ENCODE results near the gene BUD23.
"Not testable (repeated sequence)": the region's sequence is repeated elsewhere in the genome, so short reads cannot be mapped to it uniquely, and the experiment has no call there.

BUD23 gene

DNA sequence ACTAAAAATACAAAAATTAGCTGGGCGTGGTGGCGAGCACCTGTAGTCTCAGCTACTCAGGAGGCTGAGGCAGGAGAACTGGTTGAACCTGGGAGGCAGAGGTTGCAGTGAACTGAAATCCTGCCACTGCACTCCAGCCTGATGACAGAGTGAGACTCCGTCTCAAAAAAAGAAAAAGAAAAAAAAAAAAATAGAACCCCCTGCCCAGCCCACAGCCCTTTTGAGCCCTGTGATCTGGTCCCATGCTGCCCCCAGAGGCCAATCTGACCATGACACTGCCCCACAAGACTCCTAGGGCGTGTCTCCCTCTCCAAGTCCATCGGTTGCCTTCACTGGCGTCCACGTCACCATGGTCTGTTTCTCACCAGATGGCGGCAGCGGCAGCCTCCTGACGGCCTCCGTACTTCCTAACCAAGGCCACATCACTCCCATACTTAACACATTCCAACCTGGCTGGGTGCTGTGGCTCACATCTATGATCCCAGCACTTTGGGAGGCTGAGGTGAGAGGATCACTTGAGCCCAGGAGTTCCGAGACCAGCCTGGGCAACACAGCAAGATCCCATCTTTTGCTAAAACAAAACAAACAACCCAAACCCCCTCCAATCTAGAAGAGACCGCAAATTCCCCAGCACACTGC, 18.1 kb downstream of the BUD23 start:
- peak; percentile 45 for DNase-seq

DNA sequence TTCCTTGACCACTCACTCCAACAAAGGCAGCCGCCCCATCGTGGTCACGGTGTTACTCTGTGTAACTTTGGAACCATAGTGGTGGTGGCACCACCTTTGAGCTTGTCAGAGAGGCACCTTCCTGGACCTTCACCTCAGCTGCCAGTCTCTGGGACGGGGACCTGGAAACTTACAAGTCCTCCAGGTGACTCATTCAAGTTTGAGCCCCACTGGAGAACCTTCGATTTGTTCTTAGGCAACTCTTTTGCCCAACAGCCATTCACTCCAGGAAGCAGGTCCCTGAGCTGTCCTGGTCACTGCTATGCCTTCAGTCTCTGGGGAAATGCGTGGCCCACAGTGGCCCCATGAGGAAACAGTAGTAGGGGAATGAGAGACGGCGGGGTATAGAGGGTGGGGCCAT, 18.8 kb downstream of the BUD23 start:
- DNase-seq, result no peak

DNA sequence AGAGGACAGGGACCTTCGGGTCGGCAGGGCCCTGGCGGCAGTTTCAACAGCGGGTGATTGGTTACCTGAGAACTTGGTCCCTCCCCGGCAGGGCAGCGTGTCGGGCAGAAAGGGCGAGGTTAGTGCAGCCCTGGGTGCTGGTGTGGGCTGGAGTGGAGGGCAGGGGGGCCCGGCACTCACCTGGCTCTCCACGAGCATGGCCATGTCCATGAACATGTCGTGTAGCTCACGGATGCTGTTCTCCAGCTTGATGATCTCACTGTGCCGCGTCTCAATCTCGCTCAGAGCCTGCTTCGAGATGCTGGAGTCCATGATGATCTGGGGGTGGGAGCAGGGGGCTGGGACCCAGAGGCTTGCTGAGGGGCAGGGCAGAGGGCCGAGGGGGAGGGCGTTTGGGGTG, 19.3 kb downstream of the BUD23 start:
- DNase-seq, result no peak

DNA sequence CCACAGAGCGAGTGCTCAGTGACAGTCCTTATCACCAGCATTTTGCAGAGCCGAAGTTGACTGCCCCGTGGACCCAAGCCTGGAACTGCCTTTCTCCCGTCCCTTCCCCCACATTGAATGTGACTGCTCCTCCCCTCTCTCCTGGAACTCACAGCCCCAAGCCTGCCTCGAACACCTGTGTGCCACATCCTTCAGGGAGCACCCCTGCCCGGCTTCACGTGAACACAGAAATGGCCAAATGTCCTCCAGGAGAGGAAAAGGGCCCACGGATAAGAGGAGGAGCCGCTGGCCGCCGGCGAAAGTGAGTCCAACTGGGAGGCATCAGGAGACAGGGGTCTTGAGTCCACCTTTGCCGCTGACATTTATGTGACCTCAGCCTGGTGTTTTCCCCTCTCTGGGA, 19.8 kb downstream of the BUD23 start:
- no peak for DNase-seq

DNA sequence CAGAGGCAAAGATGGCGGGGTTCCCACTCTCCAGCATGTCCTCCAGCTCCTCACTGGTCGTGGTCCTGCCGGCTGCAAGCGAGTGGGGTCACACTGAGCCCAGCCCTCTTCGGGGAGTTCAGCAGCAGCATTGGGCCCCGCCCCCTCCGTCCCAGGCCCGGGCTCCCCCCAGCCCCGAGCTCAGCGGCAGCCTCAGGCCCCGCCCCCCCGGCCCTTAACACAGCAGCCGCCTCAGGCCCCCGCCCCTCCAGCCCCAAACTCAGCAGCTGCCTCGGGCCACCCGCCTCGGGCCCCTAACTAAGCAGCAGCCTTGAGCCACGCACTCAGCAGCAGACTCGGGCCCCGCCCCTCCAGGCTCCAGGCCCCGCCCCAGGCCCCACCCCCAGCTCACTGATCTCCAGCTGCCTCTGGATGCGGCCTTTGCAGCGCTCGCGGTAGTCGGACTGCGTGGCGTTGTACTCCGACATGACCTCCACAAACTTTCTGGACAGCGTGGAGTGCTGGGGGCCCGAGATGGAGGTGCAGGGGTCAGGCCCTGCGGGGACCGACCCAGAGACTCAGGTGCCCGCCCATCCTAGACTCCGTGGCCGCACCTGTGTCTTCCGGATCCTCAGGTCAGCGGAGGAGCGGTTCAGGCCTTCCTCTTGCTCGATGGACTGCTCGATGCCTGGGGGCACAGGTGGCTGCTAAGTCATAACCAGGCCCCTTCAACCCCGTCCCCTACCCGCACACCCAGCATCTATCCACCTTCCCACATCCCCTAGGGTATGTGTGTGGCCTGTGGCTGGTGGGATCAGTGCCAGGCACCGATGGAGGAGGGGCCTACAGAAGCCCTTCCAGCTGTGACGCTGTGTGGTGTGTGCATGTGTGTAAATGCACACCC, 20.6 kb downstream of the BUD23 start:
- peak; percentile 82 for DNase-seq

DNA sequence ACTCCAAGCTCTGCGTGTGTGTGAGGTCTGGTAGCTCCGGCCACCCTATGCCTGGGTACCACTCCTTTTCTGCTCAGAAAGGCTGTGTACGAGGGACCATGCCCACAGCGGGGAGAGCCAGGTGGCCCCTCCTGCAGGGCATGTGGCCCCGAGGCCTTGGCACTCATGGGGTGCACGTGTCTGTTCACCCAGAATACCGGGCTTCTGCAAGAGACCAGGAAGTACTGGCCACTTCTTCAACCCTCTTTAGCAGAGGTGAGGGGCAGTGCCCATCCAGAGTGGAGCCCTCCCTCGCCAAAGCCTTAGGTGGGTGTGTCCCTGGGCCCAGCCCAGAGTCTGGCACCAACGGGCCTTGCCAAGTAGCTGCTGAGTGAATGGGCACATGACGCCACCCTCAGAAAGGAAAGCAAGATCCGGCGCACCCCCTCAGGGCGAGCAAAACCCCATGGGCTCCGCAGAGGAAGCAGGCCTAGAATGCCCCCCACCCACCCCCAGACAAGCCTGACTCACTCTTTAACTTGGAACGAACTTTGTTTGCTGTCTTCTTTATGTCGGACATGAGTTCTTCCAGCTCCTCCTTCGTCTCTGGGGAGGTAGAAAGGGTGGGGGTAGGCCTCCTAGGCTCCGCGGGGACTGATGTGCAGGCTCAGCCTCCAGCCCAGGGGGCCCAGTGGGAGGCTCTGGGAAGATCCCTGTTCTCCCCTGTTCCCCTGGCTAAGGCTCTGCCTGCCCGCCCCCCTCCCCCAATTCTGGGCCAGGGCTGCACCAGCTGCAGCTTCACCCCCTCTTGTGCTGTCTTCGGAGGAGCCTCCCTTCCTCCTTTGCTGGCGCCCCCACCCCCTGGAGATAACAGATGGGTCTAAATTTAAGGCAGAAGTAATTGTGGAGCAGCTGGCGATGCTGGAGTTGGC, 21.5 kb downstream of the BUD23 start:
- DNase-seq, result no peak

DNA sequence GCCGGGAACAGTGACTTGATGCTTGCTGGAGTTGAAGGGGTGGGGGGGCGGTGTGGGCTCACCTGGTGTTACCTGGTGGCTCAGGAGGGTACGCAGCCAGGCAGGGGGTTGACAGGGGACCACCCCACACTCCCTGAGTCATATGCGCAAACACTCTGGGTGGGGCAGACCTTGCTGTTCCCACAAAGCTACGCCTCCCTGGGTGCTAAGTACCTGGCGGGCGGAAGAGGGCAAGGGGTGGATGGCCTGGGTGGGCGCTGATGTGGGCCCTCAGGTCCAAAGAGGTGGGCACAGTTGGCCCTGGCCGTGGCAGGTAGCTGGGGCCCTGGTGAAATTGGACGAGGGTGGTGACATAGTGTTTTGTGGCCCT, 22.1 kb downstream of the BUD23 start:
- DNase-seq, result no peak

DNA sequence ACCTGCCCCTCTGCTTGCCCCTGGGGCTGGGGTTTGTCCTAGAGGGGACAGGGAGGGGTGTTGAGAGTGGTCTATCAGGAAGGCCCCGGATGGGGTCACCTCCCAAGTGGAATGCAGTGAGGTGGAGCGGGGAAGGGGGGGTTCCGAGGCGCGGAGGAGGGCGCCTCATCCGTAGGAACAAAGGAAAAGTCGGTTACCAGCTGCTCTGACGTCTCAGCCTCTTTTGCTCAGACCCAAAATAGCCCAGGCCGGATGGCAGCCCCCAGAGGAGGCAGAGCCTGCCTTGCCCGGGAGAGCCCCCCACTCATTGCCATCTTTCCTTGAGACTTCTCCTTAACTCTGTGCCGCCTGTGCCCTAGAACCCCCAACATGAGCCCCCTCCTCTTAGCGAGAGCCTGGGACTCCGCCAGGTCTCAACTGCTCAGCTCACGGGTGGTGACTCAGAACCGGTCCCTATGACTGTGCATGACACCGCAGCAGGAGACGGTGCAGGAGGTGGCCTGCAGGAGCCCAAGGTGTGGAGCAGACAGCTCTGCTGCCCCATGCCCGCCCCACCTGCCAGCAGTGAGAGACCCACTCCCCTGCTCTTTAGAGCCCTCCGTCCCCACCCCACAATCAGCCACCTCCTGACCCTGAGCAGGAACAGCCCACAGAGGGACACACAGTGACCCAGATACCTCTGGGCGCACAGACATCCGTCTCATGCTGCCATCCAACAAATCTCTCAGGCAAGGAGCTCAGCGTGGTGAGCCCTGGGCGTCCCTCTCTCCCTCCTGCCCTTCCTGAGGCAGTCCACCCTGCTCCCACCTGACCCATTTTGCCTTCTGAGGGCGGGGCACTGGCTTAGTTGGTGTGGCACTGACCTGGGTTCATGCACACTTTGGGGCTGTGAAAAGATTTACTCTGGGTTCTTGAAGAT, 23.0 kb downstream of the BUD23 start:
- DNase-seq, result peak; percentile 31

DNA sequence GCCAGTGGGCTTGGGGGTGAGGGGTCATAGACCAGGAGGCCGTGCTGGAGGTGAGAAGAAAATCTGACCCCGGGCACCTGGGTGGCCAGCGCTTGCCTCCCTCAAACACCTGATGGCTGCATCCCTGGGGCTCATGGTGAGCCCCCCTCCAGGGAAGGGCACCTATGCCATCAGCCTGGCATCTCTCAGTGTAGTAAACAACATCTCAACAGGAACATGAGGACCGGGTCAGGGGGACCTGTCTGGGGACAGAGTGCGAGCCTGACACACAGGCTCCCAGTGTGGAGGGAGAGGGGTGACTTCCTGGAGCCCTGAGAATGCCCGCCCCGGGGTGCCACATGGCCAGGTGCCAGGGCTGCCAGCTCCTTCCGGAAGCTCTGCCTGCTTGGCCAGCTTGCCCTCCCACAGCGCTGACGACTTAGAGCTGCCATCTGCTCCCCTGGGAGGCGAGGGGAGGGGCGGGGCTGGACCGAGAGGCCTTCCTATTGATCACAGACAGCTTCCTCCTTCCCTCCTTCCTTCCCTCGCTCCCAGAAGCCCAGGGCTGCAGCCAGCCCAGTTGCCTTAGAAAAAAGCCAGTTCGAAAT, 23.7 kb downstream of the BUD23 start:
- DNase-seq, result peak; percentile 69

DNA sequence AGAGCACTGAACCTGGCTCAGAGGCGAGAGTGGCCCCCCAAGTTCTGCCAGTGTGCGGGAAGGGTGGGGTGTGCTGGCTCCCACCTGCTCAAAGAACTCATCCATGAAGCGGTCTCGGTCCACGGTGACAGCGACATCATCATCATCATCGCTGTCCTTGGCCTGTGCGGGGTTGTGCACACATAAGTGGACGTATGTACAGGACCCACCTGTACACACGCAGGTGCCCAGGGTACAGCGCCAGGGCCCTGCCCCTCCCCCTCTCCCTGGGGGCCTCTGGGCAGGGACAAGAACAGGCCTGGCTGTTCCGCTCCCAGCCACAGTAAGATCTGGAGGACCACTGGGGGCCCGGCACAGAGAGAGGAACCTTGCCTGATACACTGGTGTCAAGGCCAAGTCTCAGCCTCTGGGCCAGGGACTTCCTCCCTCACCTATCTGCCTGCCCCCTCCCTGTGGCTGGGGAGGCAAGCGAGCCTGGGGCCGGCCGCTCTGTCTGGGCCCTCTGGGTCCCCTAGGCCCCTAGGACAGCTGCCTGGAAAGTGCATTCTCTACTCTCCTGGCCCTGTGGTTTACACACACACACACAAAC, 25.7 kb downstream of the BUD23 start:
- DNase-seq, result no peak

DNA sequence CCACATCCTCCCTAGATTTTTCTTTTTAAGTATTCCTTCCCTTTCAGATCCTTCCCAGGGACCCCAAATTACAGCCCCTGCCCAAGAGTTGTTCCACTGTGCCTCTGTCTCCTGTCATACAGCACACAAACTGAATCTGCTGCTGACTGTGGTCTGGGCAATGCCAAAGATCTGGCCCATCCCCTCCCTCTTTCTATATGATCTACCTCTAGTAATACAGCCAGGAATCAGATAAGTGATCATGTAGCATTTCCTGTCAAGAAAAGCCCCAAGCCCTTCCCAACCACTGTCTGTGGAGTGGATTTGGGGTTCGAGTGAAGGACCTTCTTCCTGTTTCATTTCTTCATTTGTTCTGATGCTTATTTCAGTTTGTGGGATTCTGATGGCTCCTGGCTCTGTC, 29.4 kb downstream of the BUD23 start:
- DNase-seq, result no peak

DNA sequence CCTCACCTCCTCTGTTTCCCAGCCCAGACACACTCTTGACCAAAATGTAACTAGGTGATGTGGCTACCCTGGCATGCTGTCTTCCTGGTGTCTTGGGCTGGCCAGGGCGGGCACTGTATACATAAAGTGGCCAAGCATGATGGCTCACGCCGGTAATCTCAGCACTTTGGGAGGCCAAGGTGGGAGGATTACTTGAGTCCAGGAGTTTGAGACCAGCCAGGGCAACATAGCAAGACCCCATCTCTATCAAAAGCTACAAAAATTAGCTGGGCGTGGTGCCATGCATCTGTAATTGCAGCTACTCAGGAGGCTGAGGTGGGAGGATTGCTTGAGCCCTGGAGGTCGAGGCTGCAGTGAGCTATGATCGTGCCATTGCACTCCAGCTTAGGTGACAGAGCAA, 29.9 kb downstream of the BUD23 start:
- not testable (repeated sequence) for DNase-seq

DNA sequence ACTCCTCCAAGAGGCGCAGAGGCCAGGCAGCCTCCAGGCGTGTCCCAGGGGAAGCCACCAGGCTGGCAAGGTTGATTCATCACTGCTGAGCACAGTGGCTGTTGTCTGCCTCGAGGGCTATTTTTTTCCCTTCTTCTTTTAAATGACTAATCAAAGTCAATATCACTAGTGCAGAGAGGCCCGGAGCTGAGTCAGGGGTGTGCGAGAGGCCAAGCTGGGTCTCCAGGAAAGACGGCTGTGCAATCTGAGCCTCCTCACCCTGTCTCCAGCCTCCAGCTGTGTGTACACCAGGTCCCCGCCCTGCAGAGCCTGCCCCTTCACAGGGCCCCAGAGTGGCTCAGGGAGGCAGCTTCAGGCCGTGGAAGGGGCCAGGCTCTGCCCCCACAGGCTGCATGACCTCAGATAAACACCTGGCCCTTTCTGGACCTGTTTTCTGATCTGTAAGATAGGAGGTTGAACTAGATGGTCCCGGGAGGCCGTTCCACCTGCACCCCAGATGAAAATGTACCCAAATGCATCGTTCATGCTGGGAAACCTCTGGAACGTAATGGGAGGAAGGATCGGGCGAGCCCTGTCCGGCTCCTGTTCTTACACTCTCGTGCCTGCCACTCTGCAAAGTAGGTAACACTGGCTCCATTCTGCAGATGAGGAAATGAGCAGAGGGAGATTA, 32.4 kb downstream of the BUD23 start:
- DNase-seq, result peak; percentile 45

DNA sequence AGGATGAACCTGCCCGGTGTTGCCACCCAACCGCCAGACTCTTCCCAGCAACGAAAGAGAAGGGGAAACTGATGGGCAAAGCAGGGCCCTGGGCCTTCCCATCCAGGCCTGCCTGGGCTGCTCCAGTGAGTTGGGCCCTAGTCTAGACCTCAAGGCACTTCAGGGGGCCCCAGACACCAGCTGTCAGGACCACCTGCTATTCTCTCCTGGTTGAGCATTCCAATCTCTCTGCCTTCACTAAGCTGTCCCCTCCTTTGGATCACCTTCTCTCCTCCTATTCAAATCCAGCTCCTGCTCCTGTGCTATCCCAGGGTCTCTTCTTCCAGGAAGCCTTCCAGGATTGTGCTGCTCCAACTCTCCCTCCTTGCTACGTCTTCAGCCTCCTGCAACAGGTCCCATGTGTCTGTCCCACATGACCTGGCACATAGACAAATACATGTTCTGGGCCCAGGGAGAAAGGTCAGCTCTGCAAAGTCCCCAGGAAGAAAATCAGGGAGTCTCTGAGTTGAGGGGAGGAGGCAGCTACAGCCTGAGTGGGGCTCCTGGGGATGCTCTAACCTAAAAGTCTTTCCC, 33.0 kb downstream of the BUD23 start:
- DNase-seq, result no peak

DNA sequence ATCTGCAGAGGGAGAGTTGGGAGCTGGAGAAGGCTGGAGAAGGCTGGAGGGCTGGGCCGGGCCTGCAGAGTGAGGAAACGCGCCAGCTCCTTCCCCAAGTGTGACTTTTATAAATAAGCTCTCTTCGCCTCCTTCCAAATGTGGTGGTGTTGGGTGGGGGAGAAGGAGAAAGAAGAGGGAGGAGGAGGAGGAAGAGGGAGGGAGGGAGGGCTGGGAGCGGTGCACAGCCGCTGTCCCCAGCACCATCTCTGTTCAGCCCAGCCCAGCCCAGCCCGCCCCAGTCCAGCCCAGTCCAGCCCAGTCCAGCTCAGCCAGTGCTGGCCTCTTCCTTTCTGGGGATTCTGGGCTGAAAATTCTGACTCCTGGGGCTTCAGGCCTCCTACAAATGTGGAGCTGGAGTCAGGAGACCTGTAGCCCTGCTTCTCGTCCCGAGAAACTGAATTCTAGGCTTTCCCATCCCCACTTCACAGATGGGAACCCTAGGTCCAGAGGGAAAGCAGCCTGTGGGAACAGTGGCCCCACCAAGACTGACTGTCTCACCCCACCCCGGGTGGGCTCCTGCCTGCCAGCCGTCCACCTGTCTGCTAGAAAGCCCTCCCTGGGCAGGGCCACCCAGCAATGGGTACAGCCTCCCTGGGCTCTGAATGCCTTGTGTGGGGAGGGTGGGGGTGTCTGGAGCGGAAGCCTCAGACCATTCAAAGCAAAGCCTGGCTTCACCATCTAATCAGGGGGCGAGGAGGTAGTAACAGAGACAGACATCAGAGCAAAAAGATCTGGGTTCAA, 33.8 kb downstream of the BUD23 start:
- no peak for DNase-seq

DNA sequence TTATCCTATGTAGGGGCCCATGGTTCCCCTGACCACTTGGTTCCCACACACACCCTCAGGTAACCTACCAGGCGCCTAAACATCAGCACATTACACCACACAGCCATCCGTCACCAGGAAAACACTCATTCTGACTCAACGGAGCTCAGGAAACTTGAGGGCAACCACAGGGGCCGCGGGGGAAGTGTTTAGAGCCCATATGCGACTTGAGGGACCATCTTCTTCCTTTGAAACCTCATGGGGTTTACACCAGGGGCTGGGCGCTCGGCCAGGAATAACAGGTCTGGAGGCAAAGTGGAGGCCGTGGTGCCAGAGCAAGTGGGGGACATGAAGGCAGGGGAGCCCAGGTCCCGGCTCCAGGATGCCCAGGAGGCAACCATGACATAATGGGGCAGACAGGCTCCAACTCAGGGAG, 34.6 kb downstream of the BUD23 start:
- peak; percentile 83 for DNase-seq

DNA sequence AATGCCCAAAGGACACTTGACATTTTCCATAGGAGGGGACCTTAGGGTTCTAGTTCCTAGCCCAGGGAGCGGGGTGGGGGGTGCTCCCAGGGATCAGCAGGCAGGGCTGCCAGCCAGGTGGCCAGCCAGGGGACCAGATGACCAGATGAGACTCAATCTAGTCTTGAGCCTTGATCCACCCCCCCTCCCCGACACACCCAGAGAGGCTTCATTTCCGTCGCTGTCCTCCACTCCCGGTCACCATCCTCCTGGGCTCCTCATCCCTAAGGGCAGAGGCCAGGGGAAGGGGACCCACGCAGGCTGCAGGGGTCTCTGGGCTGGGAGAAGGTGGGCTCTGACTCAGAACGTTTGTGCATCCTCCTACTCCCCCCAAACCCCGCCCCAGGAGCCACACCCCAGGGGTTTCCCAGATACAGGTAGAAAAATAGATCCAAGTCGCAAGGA, 35.1 kb downstream of the BUD23 start:
- no peak for DNase-seq

DNA sequence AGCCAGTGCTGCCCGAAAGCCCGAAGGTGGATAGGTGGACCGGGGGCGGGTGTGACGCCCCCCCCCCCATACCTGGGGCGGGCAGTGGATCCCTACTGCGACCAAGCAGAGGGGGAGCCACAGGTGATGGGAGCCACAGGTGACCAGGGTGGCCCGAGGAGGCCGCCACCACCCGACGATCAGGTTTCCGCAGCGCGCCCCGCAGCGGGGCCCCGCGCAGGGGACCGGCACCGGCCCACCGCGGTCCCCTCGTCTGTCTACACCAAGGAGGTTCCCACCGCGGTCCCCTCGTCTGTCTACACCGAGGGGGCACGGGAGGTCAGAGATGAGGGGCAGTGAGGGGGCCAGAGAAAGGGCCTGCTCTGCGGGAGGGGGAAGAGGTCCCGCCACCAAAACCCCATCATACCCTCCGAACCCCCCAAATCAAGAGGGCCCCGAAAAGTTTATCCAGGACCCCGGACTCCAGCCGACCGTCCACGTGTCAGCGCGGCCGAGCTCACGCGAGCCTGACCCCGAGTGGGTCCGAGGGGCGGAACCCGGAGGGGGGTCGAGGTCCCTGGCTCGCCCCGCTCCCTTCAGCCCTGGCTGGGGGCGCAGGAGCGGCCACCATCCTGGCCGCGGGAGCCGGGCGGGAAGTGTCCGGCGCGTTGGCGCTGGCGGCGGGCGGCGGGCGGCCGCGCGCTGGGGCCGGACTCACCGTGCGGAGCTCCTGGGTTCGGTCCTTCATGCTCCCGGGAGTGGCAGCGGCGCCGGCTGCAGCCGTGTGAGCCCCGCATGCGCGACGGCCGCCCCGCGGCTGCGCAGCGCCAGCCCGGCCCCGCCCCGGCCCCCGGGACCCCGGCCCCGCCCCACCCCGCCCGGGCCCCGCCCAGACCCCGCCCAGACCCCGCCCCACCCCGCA, 35.8 kb downstream of the BUD23 start, which contains the start of gene STX1A:
Gene STX1A (minus strand): TSS at position 765 of the 901 bp plus-strand sequence. CDS start 38 bp downstream, at position 727.
- DNase-seq, result peak; percentile 80

Measured in CD4-positive, alpha-beta T cell treated with Interleukin-17A for 4 hours (primary cell).